Mesothelial cell of epicardium (in vitro differentiated cells): ENCODE data around the gene CDT1. TPM values are rescaled to one million over a fixed set of nuclear protein-coding genes. Genes with fewer than 3 reads are reported as not detected.

Experiments used
- DNase-seq, 2 experiments: peaks; one replicate each; pipeline ENCODE4 v3.0.0; 2021; ENCODE audit warnings: low spot score in 2 of 2; ENCODE audit not compliant: unreplicated experiment in 2 of 2
- H3K27ac Mint-ChIP-seq: 2 replicates; pipeline ENCODE4 v1.8.0; 2021; ENCODE audit warnings: mixed read lengths
- H3K27me3 Mint-ChIP-seq: 2 replicates; pipeline ENCODE4 v1.8.0; 2021; ENCODE audit warnings: low read depth, mixed read lengths
- H3K36me3 Mint-ChIP-seq: 2 replicates; pipeline ENCODE4 v1.8.0; 2021; ENCODE audit warnings: mixed read lengths
- H3K4me1 Mint-ChIP-seq: 2 replicates; pipeline ENCODE4 v1.8.0; 2021; ENCODE audit warnings: mixed read lengths
- H3K4me3 Mint-ChIP-seq: 2 replicates; pipeline ENCODE4 v1.8.0; 2021; ENCODE audit warnings: mild to moderate bottlenecking, moderate library complexity, mixed read lengths
- H3K9me3 Mint-ChIP-seq: 2 replicates; pipeline ENCODE4 v1.8.0; 2021; ENCODE audit warnings: mixed read lengths
- CTCF ChIP-seq: fragments of 200-600 bp; sonication (generic); IDR thresholded peaks from one replicate; pipeline ENCODE4 v1.5.0; 2021; ENCODE audit warnings: antibody characterized with exemption; ENCODE audit not compliant: unreplicated experiment
- total RNA-seq: library from RNA; stranded (reverse); gene quantifications from 3 replicates; pipeline ENCODE4 v1.2.1, GENCODE V29; 2021

CDT1 gene
- total RNA-seq, 1 donor from 2014 or later = 15.9 TPM

GRCh38 chr16:88842806-88843205 lies 39.2 kb downstream of the CDT1 start:
- no peak for DNase-seq
- Mint-ChIP-seq H3K9me3 (no peaks in the 10 kb centered on the region), H3K27me3 (no peaks in the 10 kb centered on the region), H3K27ac (no peak overlapping the region), H3K4me3 (no peak overlapping the region), H3K36me3 (no peaks in the 10 kb centered on the region), H3K4me1 (no peaks in the 10 kb centered on the region)
- no peak for TF ChIP-seq CTCF

GRCh38 chr16:88843256-88843655 lies 39.7 kb downstream of the CDT1 start:
- H3K27ac Mint-ChIP-seq = no peak overlapping the region

GRCh38 chr16:88844419-88845036 lies 40.9 kb downstream of the CDT1 start:
- Mint-ChIP-seq H3K4me1 (no peaks in the 10 kb centered on the region), H3K4me3 (no peak overlapping the region), H3K9me3 (no peaks in the 10 kb centered on the region), H3K27ac (no peak overlapping the region), H3K27me3 (no peaks in the 10 kb centered on the region), H3K36me3 (peaks cover 2% of the 10 kb centered on the region)
- no peak for DNase-seq
- no peak for TF ChIP-seq CTCF

More at GRCh38 chr16:88843256-88843655, 39.7 kb downstream of the CDT1 start:
- Mint-ChIP-seq H3K4me1 (no peaks in the 10 kb centered on the region), H3K9me3 (no peaks in the 10 kb centered on the region), H3K27me3 (no peaks in the 10 kb centered on the region), H3K36me3 (no peaks in the 10 kb centered on the region), H3K4me3 (no peak overlapping the region)
- DNase-seq = no peak
- TF ChIP-seq CTCF = no peak

GRCh38 chr16:88846088-88846487 lies 42.5 kb downstream of the CDT1 start:
- Mint-ChIP-seq H3K9me3 (no peaks in the 10 kb centered on the region), H3K4me3 (no peak overlapping the region), H3K27me3 (no peaks in the 10 kb centered on the region), H3K4me1 (no peaks in the 10 kb centered on the region), H3K27ac (no peak overlapping the region), H3K36me3 (peaks cover 3% of the 10 kb centered on the region)
- no peak for DNase-seq
- no peak for TF ChIP-seq CTCF

GRCh38 chr16:88847654-88848053 lies 44.1 kb downstream of the CDT1 start:
- Mint-ChIP-seq H3K9me3 (no peaks in the 10 kb centered on the region), H3K4me3 (no peak overlapping the region), H3K27me3 (no peaks in the 10 kb centered on the region), H3K36me3 (peaks cover 5% of the 10 kb centered on the region), H3K27ac (no peak overlapping the region), H3K4me1 (no peaks in the 10 kb centered on the region)
- no peak for DNase-seq
- no peak for TF ChIP-seq CTCF

GRCh38 chr16:88848557-88848956 lies 45.0 kb downstream of the CDT1 start:
- H3K4me1 Mint-ChIP-seq = no peaks in the 10 kb centered on the region
- TF ChIP-seq CTCF = no peak
- H3K27ac Mint-ChIP-seq = no peak overlapping the region
- no peak overlapping the region for H3K4me3 Mint-ChIP-seq
- no peaks in the 10 kb centered on the region for H3K9me3 Mint-ChIP-seq
- H3K36me3 Mint-ChIP-seq = peaks cover 5% of the 10 kb centered on the region
- H3K27me3 Mint-ChIP-seq = no peaks in the 10 kb centered on the region
- DNase-seq = no peak
